Measurements from ENCODE around the gene EVX2. TPM values are rescaled to one million over a fixed set of nuclear protein-coding genes. Genes with fewer than 3 reads are reported as not detected.

EVX2 gene
- total RNA-seq, 1 donor from 2014 or later: not detected

DNA sequence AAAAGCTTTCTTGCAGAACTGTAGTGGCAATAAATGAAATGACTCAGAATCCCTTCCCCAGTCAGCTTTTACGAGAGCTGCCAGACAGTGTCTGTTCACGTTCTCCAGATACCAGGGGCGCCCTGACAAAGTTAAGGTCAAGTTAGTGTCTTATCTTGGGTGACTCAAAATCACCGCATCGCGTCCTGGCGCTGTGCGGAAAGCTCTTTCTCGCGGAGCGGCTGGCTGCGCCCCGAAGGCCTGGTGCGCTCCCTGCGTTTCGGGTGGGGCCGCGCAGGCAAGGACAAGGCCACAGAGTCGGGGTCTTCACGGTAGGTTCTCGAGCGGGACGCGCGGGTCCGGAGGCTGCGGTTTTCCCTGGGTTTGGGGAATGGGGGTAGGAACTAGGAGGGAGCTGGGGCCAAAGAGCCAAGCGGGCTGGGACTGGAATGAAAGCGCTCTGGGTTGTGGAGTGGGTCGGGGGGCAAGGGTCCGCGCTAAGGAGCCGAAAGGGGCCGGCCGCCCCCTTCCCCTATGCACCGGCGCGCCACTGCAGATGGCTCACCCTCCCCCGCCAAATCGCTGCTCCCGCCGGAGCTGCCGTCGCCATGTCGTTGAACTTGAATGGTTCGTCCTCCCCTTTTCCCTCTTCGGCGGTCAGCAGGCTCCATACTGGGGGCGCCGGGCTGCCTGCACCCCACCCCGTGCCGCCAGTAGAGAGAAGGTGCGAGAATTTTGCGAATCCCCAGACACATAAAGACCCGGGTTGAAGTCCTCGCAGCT, 20.7 kb upstream of the EVX2 start:
- Mint-ChIP-seq H3K27ac (peak overlapping the region; percentile 38), H3K36me3 (ENCODE audit: insufficient read depth) (no peaks in the 10 kb centered on the region), H3K9me3 (ENCODE audit: low read depth) (no peaks in the 10 kb centered on the region), H3K27me3 (peaks cover 88% of the 10 kb centered on the region), H3K4me1 (ENCODE audit: low read depth) (peaks cover 3% of the 10 kb centered on the region), H3K4me3 (ENCODE audit: low read depth) (no peak overlapping the region)
- DNase-seq (ENCODE audit: low spot score, unreplicated experiment): no peak
- TF ChIP-seq, protein P1, sequence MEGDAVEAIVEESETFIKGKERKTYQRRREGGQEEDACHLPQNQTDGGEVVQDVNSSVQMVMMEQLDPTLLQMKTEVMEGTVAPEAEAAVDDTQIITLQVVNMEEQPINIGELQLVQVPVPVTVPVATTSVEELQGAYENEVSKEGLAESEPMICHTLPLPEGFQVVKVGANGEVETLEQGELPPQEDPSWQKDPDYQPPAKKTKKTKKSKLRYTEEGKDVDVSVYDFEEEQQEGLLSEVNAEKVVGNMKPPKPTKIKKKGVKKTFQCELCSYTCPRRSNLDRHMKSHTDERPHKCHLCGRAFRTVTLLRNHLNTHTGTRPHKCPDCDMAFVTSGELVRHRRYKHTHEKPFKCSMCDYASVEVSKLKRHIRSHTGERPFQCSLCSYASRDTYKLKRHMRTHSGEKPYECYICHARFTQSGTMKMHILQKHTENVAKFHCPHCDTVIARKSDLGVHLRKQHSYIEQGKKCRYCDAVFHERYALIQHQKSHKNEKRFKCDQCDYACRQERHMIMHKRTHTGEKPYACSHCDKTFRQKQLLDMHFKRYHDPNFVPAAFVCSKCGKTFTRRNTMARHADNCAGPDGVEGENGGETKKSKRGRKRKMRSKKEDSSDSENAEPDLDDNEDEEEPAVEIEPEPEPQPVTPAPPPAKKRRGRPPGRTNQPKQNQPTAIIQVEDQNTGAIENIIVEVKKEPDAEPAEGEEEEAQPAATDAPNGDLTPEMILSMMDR (IDR thresholded peaks at IDR 0.05; ENCODE audit: unreplicated experiment): no peak

DNA sequence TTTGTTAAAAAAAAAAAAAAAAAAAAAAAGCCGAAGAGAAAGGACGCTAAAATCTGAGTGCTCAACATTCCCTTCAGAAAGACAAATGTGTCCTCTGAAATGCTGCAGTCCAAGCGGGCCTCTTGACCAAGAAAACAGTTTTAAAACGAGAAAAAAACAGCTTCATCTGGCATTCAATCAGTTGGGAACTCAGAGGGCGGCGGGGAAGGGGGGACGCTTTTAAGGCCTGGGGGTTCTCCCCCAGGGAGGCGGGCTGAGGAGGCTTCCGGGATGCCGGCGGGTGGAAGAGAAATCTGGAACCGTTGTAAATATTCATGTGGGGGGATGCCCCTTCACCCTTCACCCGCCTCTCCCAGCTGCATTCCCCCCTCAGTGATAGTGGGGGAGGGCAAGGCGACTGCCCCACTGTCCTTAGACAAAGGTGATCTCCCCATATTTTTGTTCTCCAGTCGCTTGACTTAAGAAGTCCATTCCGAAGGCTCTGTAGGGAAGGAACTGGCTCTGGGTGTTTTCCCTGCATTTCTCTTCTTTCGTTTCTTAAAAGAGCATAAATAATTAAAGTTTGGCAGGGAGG, 20.1 kb upstream of the EVX2 start:
- Mint-ChIP-seq H3K4me1 (ENCODE audit: low read depth) (peaks cover 3% of the 10 kb centered on the region), H3K27ac (no peak overlapping the region), H3K9me3 (ENCODE audit: low read depth) (no peaks in the 10 kb centered on the region), H3K4me3 (ENCODE audit: low read depth) (no peak overlapping the region), H3K36me3 (ENCODE audit: insufficient read depth) (no peaks in the 10 kb centered on the region), H3K27me3 (peaks cover 88% of the 10 kb centered on the region)
- DNase-seq (ENCODE audit: low spot score, unreplicated experiment): no peak
- TF ChIP-seq, protein P1 (IDR thresholded peaks at IDR 0.05; ENCODE audit: unreplicated experiment): no peak

DNA sequence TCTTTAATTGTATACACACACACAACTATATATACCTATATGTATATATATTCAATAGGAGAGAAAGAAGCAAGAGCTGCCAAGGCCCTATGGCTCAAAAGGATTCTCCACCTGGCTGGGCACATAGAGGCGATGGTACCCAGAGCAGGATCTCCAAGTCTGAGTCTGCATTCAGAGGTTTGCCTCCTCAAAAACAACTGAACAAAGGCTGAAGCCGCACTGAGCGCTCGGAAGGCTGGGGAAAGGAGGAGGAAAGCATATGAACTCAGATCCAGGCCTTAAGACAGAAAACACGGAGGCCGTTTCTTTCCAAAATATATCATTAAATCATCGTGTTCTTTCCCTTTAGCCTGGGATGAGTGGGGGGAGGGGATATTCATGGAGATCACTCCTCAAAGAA, 19.4 kb upstream of the EVX2 start:
- H3K27ac Mint-ChIP-seq: no peak overlapping the region
- no peak for DNase-seq (ENCODE audit: low spot score, unreplicated experiment)
- peaks cover 87% of the 10 kb centered on the region for H3K27me3 Mint-ChIP-seq
- no peaks in the 10 kb centered on the region for H3K36me3 Mint-ChIP-seq (ENCODE audit: insufficient read depth)
- TF ChIP-seq, protein P1 (IDR thresholded peaks at IDR 0.05; ENCODE audit: unreplicated experiment): no peak
- H3K4me3 Mint-ChIP-seq (ENCODE audit: low read depth): no peak overlapping the region
- H3K9me3 Mint-ChIP-seq (ENCODE audit: low read depth): no peaks in the 10 kb centered on the region
- peaks cover 3% of the 10 kb centered on the region for H3K4me1 Mint-ChIP-seq (ENCODE audit: low read depth)

DNA sequence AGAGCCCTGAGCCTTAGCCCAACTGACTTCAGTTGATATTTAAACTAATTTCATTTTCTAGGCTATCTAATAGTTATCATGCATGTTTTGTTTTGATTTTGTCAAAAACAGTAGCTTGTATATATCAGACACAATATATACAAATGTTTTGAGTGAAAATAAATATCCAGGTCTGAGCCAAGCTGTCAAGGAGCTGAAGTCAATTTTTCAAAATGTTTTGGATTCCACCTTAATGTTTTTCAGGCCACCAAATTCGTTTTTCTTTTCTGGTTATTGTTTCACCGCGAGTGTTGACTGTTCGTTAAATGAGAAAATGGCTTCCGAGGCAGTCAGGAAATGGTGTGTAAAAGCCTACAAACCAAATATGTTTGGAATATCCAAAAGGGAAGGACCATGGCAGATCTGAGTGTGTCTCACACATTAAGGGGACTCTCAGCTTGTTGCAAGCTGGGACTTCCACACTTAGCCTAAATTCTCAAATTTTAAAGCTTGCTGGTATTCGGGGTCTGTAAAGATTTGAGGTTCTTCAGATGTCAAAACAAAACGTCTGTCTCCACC, 18.6 kb upstream of the EVX2 start:
- no peaks in the 10 kb centered on the region for H3K36me3 Mint-ChIP-seq (ENCODE audit: insufficient read depth)
- H3K4me3 Mint-ChIP-seq (ENCODE audit: low read depth): no peak overlapping the region
- DNase-seq (ENCODE audit: low spot score, unreplicated experiment): no peak
- peaks cover 93% of the 10 kb centered on the region for H3K27me3 Mint-ChIP-seq
- H3K9me3 Mint-ChIP-seq (ENCODE audit: low read depth): no peaks in the 10 kb centered on the region
- TF ChIP-seq, protein P1 (IDR thresholded peaks at IDR 0.05; ENCODE audit: unreplicated experiment): no peak
- no peak overlapping the region for H3K27ac Mint-ChIP-seq
- H3K4me1 Mint-ChIP-seq (ENCODE audit: low read depth): peaks cover 7% of the 10 kb centered on the region

DNA sequence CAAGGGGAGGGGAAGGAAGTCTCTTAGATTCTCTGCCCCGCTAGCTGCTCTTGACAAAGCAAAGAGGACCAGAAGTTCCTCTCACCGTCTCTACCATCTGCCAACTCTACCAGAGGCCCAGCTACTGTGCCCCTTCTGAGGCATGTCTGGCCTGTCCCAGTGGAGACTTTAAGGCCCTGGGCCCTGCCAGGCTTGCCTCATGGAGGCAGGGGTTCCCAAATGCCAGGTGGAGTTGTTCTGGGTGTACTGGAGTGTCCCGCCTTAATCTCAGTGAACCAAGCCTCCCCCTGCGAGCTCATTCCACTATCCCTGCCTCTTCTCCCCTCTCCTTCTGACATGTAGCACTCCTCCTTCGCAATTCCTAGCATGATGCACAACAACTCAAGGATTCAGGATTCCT, 18.1 kb upstream of the EVX2 start:
- DNase-seq (ENCODE audit: low spot score, unreplicated experiment): no peak
- peaks cover 4% of the 10 kb centered on the region for H3K4me1 Mint-ChIP-seq (ENCODE audit: low read depth)

More for the DNA sequence above, 18.1 kb upstream of the EVX2 start:
- TF ChIP-seq, protein P1 (IDR thresholded peaks at IDR 0.05; ENCODE audit: unreplicated experiment): no peak
- H3K9me3 Mint-ChIP-seq (ENCODE audit: low read depth): no peaks in the 10 kb centered on the region
- H3K4me3 Mint-ChIP-seq (ENCODE audit: low read depth): no peak overlapping the region
- H3K27ac Mint-ChIP-seq: no peak overlapping the region
- H3K27me3 Mint-ChIP-seq: peaks cover 93% of the 10 kb centered on the region
- H3K36me3 Mint-ChIP-seq (ENCODE audit: insufficient read depth): no peaks in the 10 kb centered on the region

Measured in progenitor cell of endocrine pancreas (in vitro differentiated cells).